Measurements from ENCODE around the gene FOXP1.

Gene FOXP1

DNA sequence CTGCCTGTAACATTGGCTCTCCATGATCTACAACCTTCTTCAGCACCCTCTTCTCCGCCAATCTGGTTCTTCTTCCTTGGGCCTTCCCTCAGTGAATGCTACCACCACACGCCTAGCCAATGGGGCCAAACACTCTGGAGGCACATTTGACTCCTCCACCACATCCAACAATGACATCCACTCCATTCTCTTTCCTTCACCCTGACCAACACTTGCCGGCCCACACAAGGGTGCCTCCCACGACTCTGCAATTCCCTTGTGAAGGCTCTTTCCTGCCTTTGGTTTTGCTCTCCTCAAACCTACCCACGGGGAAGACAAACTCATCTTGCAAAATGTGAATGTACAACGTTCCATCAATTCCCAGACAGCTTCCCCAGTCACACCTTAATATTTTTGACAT is 263.8 kb downstream of the FOXP1 start:
- ATAC-seq = no peak

DNA sequence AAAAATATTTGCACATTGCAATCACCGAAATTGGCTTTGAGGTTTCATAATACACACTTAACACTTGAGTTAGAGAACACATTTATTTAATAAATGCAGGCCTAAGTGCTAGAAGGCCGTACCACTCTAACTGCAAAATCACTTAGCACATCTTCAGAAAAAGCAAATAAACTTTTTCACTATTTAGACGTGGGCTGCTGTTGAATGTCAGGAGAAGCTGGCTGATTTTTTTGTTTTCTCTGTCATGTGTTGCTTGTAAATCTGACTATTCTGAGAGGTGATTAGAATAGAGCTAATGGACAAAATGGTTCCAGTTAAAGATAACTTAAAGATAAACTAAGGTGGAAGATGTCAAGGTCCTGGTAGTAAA is 265.1 kb downstream of the FOXP1 start:
- ATAC-seq = no peak

DNA sequence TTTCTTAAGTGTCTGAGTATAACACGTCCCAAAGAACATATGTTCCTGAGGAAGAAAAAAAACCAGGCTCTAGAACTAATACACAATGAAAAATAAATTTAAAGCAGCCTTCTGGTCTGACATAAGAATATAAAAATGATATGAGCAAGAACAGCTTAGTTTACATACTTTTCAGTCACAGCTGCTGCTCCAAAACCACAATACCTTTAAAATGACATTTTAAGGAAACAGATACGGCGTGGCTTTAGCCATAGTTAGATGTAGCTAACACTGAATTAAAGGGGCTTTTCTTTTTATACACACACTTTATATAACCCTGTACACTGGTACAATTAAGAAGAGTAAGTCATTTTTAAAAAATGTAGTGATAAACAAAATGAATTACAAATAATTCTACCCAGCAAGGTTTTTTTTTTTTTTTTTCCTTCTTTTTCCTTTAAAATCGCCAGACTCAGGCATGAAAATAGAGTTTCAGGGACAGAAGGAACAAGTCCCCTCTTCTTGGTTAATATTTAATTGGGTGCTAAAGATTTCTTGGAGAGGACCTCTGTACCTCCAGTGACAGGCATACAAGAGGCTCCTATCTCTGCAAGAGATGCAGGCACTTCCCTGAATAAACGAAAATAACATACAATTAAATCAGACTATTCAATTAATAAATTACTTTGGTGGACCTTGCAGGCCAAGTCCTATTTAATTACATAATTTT is 265.6 kb downstream of the FOXP1 start:
- no peak for ATAC-seq

DNA sequence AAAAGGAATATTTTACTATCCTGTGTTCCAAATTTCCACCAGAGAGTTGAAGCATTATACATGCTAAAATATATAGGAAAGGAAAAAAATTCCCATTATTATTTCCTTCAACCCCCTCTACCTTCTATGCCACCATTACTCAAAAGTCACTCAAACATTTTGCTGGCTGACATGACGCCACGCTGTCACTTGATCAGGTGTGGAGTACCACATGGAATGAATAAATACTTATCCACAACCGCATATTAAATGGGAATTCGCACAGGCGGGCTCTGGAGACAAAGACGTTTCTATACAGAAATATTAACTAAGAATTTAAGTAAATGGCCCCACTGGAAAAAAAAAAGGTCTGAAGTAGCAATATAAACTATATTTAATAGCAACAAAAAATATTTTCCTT is 266.4 kb downstream of the FOXP1 start:
- ATAC-seq = no peak

DNA sequence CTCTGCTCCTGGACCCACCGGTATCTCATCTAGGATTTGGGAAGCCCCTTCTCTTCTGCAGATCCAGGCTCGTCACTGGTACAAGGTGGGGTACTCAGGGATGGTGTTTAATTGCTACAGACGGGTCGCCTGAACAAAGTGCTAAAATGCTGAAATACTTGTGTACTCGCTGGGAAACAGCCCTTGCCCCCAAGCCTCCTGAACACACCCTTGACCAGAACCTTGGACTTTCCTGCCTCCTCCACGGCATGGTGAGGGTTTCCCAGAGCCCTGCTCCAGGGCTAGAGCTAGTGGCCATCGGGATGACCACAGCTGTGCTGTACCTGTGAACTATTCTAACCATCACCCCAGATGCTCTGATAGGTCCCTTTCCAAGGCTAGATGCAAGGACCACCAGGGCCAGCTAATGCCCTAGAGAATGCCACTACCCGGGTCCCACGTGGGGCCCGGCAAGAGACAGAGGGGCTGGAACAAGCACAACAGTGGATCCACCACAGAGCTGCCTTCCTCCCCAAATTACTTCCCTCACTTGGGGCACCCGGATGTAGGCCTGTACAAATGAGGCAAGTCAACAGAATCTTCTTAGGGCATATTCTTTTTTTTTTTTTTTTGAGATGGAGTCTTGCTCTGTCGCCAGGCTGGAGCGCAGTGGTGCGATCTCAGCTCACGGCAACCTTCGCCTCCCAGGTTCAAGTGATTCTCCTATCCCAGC is 267.3 kb downstream of the FOXP1 start:
- ATAC-seq = no peak

DNA sequence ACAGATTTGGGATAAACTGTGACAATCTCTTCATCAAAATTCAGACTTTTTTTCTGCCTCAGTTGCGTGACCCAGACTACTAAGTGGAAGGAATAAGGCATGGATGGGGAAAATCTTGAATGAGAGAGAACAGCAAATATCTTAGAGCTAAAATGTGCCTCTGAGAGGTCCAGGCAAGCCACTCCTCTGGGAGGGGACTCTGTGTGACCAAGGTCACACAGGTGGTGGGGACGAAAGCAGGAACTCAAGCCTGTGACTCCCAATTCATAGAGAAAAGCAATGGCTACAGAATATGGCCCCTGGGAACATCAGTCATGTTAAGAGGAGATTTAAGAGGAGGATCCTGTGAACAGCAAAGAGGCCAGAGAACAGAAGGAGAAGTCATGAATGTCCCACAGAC is 268.1 kb downstream of the FOXP1 start:
- ATAC-seq = no peak

DNA sequence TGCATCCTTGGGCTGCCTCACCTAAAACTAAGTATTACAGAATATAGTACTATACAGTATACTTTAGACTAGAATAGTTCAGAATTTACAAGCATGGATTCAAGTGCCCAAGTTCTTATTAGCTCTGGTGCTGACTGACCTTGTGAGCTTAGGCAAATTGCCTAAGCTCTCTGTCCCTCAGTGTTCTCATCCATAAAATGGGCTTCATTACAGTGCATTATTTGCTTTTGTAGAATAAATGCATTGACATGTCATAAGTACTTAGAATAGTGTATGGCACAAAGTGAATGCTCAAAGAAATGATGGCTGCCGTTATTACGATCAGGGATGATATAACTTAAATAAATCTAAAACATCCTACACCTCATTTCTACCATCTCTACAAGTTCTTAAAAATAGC is 269.7 kb downstream of the FOXP1 start:
- no peak for ATAC-seq

DNA sequence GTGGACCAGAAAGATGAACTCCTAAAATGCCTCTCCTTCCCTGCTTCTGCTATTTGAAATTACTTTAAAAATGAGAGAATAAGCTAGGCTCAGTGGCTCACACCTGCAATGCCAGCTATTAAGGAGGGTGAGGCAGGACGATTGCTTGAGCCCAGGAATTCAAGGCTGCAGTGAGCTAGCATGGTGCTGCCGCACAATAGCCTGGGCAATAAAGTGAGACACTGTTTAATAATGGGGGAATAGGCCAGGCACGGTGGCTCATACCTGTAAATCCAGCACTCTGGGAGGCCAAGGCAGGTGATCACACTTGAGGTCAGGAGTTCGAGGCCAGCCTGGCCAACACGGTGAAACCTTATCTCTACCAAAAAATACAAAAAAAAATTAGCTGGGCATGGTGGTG is 271.1 kb downstream of the FOXP1 start:
- ATAC-seq = no peak

DNA sequence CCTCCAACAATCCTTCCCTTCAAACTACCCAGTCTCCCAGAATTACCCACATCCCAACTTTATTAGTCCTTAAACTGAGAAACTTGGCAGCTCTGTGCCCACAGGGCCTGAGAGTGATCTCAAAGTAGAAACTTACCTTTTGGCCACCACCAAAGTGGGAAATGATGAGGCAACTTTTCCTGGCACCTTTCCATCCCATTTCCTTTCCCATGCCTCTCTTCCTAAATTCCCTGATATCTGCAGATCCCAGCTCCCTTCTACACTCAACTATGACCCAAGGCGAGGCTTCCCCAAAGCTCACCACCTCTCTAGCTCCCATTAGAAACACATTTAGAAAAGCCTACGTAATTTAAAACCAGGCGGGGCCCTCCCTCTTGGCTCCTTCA is 271.9 kb downstream of the FOXP1 start:
- no peak for ATAC-seq

DNA sequence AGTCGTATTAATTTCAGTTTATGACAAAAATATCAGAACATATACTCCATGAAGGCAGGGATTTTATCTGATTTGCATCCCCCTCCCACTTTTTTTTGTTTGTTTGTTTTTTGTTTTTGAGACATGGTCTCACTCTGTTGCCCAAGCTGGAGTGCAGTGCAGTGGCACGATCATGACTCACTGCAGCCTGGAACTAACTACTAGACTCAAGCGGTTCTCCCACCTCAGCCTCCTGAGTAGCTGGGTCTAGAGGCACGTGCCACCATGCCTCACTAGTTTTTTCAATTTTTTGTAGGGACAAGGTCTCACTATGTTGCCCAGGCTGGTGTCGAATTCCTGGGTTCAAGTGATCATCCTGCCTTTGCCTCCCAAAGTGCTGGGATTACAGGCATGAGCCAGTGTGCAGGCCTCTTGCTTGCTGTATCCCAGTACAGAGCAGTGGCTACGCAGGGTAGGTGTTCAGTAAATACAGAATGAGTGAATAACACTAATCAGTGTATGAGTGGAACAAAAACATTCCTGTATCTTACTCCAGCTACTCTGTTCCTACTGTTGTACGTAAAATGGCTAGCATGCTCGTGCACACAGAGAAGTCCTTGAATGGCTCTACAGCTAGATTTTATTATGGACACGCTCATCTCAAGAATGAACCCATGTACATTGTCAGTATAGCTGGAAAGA is 272.4 kb downstream of the FOXP1 start:
- ATAC-seq = no peak

DNA sequence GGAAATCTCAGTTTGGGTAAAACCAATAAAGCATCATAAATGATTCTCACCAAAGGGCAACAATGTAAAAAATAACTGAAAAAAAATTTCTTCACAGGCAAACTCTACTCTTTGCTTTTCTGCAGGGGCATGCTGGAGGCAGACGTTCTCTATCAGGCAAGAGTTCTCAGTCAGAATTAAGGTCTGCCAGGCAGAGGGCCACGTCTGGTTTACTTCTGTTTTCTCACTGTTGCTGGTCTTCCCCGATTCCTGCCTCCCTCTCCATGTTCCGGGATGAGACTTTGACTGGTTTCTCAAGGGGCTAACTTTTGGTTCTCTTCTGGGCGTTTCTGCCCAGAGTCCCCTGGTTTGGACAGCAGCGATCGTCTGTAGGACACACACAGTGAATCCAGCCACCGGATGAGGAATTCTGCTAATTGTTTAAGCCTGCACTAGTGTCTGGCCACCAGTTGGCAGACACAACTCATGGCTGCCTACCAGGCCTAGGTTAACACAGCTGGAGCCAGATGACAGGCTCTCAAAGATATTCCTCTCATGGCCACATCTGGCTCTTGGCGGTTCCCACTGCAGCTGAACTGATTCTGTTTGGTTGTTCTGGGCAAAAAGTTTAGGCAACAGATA is 273.1 kb downstream of the FOXP1 start:
- no peak for ATAC-seq

DNA sequence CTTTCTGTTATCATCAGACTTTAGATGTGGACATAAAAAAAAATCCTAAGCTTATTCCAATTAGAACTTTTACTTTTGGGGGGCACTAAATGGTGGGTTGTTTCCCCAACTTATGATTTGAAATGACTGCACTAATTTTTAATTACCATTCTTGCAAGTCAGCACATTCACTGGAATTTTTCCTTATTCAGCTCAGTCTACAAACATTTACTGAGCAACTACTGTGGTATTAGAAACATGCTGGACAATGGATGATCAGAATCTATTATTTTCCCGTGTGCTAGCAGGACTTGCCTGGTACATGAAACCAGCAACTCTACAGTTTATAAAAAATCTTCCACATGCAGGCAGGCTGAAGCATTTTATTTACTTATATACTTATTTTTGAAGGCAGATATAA is 273.6 kb downstream of the FOXP1 start:
- ATAC-seq = no peak

DNA sequence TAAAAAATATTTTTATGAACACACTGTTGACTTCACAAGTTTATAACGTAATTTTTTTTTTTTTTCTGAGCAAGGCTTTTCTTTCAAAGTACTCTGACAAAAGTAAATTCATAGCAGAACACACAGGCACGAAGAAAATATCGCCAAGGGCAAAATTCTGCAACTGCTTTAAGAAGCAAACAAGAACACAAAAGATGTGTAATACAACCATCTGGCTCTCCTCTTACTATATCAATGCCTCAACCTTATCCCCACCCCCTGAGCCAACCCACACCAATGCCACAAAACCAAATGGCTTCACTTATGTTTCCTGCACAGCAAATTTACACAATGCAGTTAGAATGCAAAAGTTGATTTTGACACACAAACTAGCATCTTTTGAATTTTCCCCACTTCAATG is 274.2 kb downstream of the FOXP1 start:
- ATAC-seq = peak; percentile 50 to 58

DNA sequence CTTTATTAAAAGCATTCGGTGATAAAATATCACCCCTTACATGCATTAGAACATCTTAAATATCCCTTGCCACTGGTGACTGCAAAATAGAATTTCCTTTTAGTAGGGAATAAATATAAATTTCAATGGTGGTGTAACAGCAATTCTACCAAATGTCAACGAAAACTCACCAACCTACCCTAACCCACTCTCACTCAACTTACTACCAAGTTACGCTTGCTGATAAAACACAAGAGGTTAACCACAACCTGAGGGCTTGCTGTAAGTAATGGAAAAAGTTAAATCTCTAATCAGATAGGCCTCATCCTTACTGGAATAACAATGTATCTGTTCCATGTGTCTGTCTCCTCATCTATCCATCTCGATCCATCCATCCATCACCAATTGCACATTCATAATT is 274.7 kb downstream of the FOXP1 start:
- no peak for ATAC-seq

DNA sequence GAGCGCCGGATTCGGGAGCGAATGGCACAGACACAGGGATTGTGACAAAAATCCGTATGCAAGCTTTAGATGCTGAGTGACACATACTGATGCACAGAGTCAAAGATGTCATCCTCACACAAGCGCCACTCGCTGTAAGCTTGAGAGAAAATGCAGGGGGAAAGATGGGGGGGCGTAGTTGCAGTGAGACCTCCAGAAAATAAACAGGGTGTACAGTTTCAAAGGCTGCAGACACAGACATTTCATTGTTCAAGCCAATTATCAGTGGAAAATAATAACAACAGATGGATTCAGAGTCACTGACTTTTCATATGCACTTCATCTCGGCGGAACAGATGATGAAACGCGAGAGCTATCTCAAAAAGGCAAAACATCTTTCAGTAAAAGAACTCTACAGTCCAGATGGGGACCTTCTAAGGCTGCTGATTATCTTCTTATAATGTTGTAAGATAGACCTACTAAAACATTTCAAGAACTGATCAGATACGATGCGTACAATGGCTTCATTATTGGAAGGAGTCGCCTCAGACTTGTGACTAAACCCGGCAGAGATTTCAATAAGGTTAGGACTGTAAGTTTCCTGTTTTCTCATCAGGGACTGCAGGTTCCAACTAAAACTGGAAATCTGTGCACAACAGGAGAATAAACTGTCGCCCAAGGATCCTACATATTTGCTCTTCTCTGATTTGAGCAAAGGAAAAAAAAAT is 275.4 kb downstream of the FOXP1 start:
- no peak for ATAC-seq

DNA sequence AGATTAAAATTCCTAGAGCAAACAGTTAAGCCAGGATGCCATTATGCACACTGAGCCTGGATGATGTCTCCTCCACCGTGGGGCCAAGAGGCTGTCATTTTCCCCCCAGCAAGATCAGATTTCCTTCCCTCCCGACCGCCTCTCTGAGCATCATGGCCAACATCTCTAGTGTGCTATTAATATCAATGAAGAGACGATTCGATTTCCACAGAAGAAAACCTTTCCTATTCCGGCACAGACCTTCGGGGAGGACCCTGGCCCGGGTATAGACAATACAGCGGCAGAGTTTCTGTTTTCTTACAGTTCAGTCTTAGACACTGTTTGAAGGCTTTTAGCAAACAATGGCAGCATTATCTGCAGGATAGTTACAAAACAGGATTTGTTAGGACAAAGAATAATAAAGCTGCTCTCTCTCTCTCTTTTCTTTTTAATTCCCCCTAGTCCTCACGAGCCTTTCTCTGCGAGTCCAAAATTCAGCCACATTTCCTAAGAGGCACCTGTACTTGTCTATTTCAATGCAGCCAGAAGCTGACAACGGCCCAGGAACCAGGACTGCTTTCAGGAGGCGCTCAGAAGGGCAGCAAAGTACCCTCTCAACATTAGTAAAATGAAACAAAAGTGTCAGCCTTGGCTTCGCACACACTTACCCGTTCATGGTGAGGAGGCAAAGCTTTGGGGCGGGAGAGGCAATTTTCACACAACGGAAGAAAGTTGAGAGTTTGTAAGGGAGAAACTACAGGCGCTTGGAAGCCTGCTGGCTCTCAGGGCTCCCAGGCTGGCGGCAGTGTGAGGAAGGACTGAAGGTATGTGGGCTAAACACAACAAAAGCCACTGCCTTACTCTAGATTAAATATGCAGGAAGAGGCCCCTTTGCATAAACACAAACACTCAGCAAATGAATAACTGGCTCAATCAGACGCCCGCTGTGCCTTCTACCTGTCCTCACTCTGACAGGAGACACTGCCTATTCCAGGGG is 278.0 kb downstream of the FOXP1 start:
- ATAC-seq = peak; percentile 23 to 29

DNA sequence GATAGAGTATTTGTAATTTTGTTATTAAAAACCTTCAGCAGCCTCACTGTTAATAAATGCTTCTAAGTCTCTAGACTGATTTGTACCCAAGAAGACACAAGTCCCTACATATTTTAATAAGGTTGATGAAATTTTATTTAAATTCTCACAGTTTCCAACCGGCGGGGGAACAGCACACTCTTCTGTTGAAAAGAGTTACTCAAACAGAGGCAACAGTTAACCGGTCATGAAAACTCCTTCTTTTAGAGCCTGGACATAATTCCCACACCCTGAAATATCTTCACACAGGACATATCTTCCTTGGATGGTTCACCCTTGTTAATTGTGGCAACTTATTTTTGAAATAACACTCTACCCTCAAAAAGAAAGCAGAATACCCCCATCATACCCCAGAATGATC is 278.8 kb downstream of the FOXP1 start:
- ATAC-seq = peak in 1 of 2 donors; percentile 18

DNA sequence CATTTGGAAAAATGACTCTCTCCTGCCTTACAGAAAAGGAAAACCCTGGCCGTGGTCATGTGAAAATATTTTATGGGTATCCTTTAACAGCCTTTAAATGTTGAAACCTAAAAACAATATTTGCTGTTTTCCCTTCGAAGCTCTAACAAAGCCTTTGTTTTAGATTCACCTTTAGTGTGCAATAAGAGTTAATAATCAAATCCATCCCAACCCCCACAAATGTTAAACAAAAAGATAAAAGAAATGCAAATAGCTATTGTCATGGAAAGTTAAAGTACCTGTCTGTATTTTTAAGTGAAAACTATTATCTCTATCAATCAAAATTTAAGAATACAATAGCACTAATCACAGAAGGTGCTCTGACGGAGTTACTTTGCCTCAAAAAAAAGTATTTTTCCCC is 279.3 kb downstream of the FOXP1 start:
- no peak for ATAC-seq

DNA sequence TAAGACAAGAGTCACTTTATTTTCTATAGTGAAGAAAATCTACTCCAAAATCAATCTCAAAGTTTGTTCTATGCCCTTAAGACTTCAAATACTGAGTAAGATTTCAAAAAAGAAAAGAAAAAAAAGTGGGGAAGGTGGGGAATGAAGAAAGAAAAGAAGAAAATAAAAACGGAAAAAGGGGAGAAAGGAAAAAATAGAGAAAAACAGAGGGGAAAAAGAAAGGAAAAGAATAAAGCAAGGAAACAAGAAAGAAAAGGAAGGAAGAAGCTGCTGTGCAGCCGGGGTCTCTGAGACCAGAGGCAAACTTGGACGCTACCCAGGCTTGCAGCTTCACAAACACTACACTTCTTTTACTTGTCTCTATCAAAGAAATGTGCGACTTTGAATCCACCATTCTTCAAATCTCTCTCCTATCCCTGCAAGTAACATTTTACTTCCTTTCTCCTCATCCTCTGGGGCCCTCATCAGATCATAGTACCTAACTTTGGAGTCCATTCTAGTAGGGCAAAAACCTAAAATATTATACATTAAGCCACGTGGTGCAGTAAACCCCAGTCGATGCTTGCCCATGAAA is 279.8 kb downstream of the FOXP1 start:
- ATAC-seq = no peak

DNA sequence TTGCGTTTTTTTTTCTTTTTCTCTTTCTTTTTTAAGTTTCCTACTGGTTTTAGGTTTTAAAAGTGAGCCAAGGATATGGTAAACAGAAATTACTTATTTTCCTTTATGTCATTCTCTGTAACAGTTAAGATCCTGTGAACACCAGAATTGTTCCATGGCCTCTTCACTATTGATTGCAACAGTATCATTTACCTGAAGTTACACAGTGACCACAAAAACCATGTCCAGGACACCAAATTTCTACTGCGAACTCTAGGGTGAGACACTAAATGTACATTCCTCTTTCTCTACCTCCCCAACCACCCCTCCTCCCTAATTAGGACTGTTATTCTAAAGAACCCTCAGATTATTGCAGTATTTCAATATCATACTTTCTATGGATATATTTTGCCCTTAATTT is 280.9 kb downstream of the FOXP1 start:
- ATAC-seq = no peak

DNA sequence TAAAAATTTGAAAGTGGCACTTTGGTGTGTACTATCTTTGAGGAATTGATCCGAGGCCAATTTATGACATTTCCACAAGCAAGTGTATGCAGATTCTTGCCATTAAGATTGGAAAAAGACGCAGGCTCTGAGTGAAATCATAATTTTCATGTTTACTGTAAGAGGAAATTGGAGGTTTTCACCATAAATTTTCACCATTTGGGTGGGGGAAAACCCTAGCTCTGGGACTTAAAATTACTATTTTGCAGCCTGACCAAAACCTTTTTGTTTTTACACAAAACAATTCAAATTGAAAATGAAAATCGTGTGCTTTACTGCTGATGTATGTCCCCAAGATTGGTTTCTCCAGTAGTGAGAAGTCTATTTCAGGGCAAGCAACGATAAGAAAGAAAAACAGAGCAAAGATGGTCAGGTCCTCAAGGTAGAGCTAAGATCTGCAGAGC is 282.6 kb downstream of the FOXP1 start:
- ATAC-seq = peak; percentile 34 to 59

Measured in activated CD4-positive, CD25-positive, alpha-beta regulatory T cell treated with anti-CD3 and anti-CD28 coated beads, Interleukin-2, amount 50 U/mL, for 24 hours (primary cell).